Body of pancreas (tissue), 4 donors: ENCODE data around the gene KDM4B. TPM values are rescaled to one million over a fixed set of nuclear protein-coding genes. Genes with fewer than 3 reads are reported as not detected.
"Not testable (repeated sequence)": the region's sequence is repeated elsewhere in the genome, so short reads cannot be mapped to it uniquely, and the experiment has no call there.

Source experiments
- ATAC-seq: fragments of 150-250 bp; one replicate; pipeline ENCODE4 v1.9.1; 2016
- DNase-seq, 4 donors: peaks; one replicate each; pipeline ENCODE4 v3.0.0-alpha.2; 2019
- H3K27ac ChIP-seq, 4 donors: fragments of 200-600 bp; sonication (generic); 1 replicate in 3 of 4; 2 replicates in 1 of 4; pipeline versions ENCODE4 v1.5.1 to v1.6.1; 2016 to 2019; ENCODE audit warnings: mild to moderate bottlenecking in 1 of 4, mixed read lengths in 1 of 4, moderate library complexity in 1 of 4
- H3K27me3 ChIP-seq, 2 donors: fragments of 200-600 bp; sonication (generic); one replicate each; pipeline ENCODE4 v1.6.0; 2016; ENCODE audit warnings: mild to moderate bottlenecking in 1 of 2
- H3K36me3 ChIP-seq, 2 donors: fragments of 200-600 bp; sonication (generic); replicated peaks in 1 of 2; 2 replicates each; pipeline ENCODE4 v1.5.1; 2016; ENCODE audit warnings: low read depth in 2 of 2; ENCODE audit not compliant: insufficient read depth in 1 of 2
- H3K4me1 ChIP-seq: fragments of 200-600 bp; sonication (generic); one replicate; pipeline ENCODE4 v1.6.0; 2016
- H3K4me3 ChIP-seq, 2 donors: fragments of 200-600 bp; sonication (generic); 1 replicate in 1 of 2; 2 replicates in 1 of 2; pipeline ENCODE4 v1.5.1; 2016 to 2019
- H3K9me3 ChIP-seq, 3 donors: fragments of 200-600 bp; sonication (generic); 1 replicate in 2 of 3; 2 replicates in 1 of 3; pipeline ENCODE4 v1.5.1; 2016
- POLR2A ChIP-seq, 3 donors: fragments of 450-650 bp; IDR thresholded peaks; one replicate each; pipeline ENCODE4 v1.6.1; 2016; ENCODE audit warnings: antibody characterized with exemption in 3 of 3, mild to moderate bottlenecking in 2 of 3
- WGBS, 2 donors: methylation state at CpG; one replicate each; pipeline ENCODE4 v1.1.5; 2017; 5-methylcytosine and 5-hydroxymethylcytosine counted together
- intact Hi-C: fragments of 100-400 bp; cut with DNase I; formaldehyde crosslinking; loops from one replicate; pipeline ENCODE4 v1.15.1; 2023
- total RNA-seq, 2 donors: library from RNA; depleted of rRNA; stranded (reverse); fragments of >200 nt; gene quantifications; one replicate each; pipeline ENCODE4 v1.1.0, GENCODE V29; 2016
- TF ChIP-seq, protein P1 (sequence below), 7 experiments: fragments of 450-650 bp in 4 of 7; fragments of 200-600 bp in 3 of 7; sonication (generic) in 3 of 7; IDR thresholded peaks; one replicate each; pipeline ENCODE4 v1.5.1; 2016 to 2019; ENCODE audit warnings: antibody characterized with exemption in 7 of 7

Gene KDM4B
- total RNA-seq, 2 donors from 2014 or later = 18.9 to 35.3 TPM

DNA sequence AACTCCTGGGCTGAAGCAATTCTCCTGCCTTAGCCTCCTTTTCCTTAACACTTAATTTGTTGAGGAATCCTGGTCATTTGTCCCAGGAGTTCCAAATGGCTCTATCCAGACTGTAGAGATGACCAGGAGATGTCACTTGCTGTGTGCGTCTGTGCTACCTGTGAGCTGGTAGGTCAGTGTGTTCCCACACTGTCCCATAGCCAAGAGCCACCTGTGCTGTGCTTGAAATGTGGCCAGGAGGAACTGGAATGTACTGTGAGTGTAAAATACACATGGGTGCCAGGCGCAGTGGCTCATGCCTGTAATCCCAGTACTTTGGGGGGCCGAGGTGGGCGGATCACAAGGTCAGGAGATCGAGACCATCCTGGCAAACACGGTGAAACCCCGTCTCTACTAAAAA, 29.4 kb upstream of the KDM4B start:
- Histone ChIP-seq H3K4me3 (no peak overlapping the region), H3K9me3 (no peaks in the 10 kb centered on the region), H3K27ac (no peak overlapping the region), H3K36me3 (no peaks in the 10 kb centered on the region), H3K27me3 (no peaks in the 10 kb centered on the region), H3K4me1 (no peaks in the 10 kb centered on the region)
- ATAC-seq (no peak), DNase-seq (peak in 1 of 4 donors; percentile 16)
- 83 to 93% methylated on average over 6 to 7 of the region's 7 CpGs for WGBS, 2 donors
- TF ChIP-seq, protein P1, sequence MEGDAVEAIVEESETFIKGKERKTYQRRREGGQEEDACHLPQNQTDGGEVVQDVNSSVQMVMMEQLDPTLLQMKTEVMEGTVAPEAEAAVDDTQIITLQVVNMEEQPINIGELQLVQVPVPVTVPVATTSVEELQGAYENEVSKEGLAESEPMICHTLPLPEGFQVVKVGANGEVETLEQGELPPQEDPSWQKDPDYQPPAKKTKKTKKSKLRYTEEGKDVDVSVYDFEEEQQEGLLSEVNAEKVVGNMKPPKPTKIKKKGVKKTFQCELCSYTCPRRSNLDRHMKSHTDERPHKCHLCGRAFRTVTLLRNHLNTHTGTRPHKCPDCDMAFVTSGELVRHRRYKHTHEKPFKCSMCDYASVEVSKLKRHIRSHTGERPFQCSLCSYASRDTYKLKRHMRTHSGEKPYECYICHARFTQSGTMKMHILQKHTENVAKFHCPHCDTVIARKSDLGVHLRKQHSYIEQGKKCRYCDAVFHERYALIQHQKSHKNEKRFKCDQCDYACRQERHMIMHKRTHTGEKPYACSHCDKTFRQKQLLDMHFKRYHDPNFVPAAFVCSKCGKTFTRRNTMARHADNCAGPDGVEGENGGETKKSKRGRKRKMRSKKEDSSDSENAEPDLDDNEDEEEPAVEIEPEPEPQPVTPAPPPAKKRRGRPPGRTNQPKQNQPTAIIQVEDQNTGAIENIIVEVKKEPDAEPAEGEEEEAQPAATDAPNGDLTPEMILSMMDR (IDR thresholded peaks at IDR 0.05) = no peak
- TF ChIP-seq POLR2A (IDR thresholded peaks at IDR 0.05) = no peak
- intact Hi-C loops = no loop called here

DNA sequence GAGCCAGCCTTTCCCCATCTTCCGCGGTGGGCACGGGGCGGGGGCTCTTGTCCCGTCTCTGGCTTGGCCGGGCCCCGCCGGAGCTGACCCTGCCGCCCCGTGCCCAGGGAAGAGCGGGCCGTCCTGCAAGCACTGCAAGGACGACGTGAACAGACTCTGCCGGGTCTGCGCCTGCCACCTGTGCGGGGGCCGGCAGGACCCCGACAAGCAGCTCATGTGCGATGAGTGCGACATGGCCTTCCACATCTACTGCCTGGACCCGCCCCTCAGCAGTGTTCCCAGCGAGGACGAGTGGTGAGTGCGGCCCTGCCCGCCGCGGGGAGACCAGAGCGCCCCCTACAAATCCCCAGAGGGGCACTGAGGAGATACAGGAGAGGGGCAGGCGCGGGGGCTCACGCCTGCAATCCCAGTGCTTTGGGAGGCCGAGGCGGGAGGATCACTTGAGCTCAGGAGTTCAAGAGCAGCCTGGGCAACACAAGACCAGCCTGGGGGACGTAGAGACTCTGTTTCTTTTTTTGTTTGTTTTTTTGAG, 27.2 kb upstream of the KDM4B start:
- DNase-seq, intact Hi-C loops, H3K4me3 ChIP-seq, H3K9me3 ChIP-seq, H3K27me3 ChIP-seq, H3K27ac ChIP-seq, H3K4me1 ChIP-seq, H3K36me3 ChIP-seq, ATAC-seq: not testable (repeated sequence)
- WGBS, 2 donors = 97% methylated on average over 6 to 25 of the region's 35 CpGs

DNA sequence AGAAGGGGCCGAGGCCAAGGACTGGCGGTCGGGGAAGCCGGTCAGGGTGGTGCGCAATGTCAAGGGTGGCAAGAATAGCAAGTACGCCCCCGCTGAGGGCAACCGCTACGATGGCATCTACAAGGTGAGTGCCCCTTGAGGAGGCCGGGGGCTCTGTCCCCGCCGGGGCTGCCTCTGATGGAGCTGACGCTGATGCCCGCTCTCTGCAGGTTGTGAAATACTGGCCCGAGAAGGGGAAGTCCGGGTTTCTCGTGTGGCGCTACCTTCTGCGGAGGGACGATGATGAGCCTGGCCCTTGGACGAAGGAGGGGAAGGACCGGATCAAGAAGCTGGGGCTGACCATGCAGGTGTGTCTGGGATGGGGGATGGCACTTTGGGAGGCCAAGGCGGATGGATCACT, 18.3 kb upstream of the KDM4B start:
- H3K9me3 ChIP-seq, H3K4me1 ChIP-seq, H3K4me3 ChIP-seq, ATAC-seq, H3K27me3 ChIP-seq, intact Hi-C loops, H3K27ac ChIP-seq, DNase-seq, H3K36me3 ChIP-seq: not testable (repeated sequence)
- WGBS, 2 donors = 86 to 96% methylated on average over 19 to 23 of the region's 23 CpGs

DNA sequence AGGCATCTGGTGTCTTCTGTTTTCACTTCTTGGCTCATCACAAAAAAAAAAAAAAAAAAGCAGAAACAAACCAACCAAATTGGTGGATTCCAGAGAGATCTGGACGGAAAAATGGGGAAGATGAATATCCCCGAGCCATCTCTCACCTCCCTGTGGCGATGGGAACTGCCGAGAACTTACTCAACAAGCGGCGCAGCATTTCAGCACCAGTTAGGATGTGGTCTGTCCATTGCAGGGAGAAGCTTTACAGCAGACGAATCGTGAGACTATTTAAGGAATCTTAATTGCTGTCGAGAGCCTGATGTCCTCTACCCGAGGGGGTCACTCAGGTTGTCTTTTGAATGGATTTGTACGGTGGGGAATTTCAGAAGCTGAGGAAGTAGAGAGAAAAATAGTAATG, 17.3 kb upstream of the KDM4B start:
- Histone ChIP-seq H3K27me3 (no peaks in the 10 kb centered on the region), H3K4me3 (no peak overlapping the region), H3K27ac (no peak overlapping the region), H3K9me3 (no peaks in the 10 kb centered on the region), H3K4me1 (no peaks in the 10 kb centered on the region), H3K36me3 (no peaks in the 10 kb centered on the region)
- TF ChIP-seq, protein P1 (IDR thresholded peaks at IDR 0.05) = no peak
- no peak for TF ChIP-seq POLR2A (IDR thresholded peaks at IDR 0.05)
- 82 to 88% methylated on average over 11 of the region's 11 CpGs for WGBS, 2 donors
- intact Hi-C loops = no loop called here
- DNase-seq (no peak), ATAC-seq (no peak)

DNA sequence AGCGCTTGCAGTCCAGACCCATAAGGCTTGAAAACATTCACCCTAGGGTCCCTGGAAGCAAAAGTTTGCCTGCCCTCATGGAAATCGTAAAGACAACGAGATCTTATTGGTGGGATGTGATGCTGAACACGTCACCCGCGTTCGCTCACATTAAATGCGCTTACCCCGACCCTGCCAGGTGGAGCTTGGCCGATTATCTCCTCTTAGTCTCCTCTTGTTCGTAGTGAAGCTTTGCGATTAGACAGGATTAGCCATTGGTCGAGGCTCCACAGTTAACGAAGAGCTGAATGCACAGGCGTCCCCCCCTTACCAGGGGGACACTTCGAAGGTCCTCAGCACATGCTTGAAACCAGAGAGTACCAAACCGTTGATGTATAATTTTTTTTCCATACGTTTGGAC, 16.0 kb upstream of the KDM4B start:
- WGBS, 2 donors = 91 to 93% methylated on average over 18 of the region's 18 CpGs
- no peak for TF ChIP-seq POLR2A (IDR thresholded peaks at IDR 0.05)
- TF ChIP-seq, protein P1 (IDR thresholded peaks at IDR 0.05) = no peak
- Histone ChIP-seq H3K27ac (no peak overlapping the region), H3K4me1 (no peaks in the 10 kb centered on the region), H3K4me3 (no peak overlapping the region), H3K36me3 (no peaks in the 10 kb centered on the region), H3K27me3 (no peaks in the 10 kb centered on the region), H3K9me3 (no peaks in the 10 kb centered on the region)
- no peak for ATAC-seq
- intact Hi-C loops = no loop called here
- DNase-seq = no peak

DNA sequence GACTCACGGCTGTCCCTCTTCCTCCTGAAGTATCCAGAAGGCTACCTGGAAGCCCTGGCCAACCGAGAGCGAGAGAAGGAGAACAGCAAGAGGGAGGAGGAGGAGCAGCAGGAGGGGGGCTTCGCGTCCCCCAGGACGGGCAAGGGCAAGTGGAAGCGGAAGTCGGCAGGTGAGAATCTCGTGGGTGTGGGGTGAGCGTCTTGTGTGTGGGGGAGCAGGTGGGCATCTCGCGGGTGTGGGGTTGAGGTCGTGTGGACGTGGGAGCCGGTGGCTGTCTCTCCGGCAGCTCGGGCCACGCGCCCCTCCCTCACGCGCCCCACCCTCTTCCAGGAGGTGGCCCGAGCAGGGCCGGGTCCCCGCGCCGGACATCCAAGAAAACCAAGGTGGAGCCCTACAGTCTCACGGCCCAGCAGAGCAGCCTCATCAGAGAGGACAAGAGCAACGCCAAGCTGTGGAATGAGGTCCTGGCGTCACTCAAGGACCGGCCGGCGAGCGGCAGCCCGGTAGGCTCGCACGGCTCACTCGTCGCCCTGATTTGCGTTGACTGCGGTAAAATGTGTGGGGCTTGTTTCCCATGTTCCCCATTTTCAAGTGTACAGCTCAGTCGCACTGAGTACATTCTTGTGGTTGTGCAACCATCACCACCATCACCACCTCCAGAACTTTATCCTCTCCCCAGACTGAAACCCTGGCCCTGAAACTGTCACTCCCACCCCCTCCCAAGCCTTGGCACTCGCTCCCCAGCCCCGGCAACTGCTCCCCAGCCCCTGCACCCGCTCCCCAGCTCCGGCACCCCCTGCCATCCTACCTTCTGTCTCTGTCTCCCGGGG, 14.4 kb upstream of the KDM4B start:
- H3K4me1 ChIP-seq, H3K27ac ChIP-seq, H3K9me3 ChIP-seq, H3K4me3 ChIP-seq, H3K27me3 ChIP-seq, DNase-seq, H3K36me3 ChIP-seq, ATAC-seq, intact Hi-C loops: not testable (repeated sequence)
- WGBS, 2 donors = 92% methylated on average over 33 to 44 of the region's 46 CpGs
